Measurements from ENCODE around the gene NEK4. TPM values are rescaled to one million over a fixed set of nuclear protein-coding genes. Genes with fewer than 3 reads are reported as not detected.

NEK4 gene
- total and polyA plus RNA-seq, 2 donors (not counting 1 experiment from before 2014, with no cell fraction given): 9.0 to 33.8 TPM

- H3K4me3 ChIP-seq (ENCODE audit: control extremely low read depth in 1 of 5, extremely low read depth in 1 of 5, insufficient read depth in 1 of 5, low read depth in 2 of 5, low read length in 4 of 5): no peak within 1 kb of the TSS
- no peaks in the 10 kb centered on the region for H3K27me3 ChIP-seq (replicated peaks in 1 of 4; ENCODE audit: control extremely low read depth in 1 of 4, control insufficient read depth in 3 of 4, insufficient read depth in 4 of 4, low read length in 3 of 4)
- TF ChIP-seq CTCF (IDR thresholded peaks at IDR 0.05) (no peak), EZH2 (IDR thresholded peaks at IDR 0.05; ENCODE audit: borderline replicate concordance, insufficient read depth, low read depth, low read length, poor library complexity, severe bottlenecking) (no peak)
- POLR2A ChIA-PET: no interaction called here
- no peak for ATAC-seq (ENCODE audit: low read depth)
- H3K4me1 ChIP-seq (ENCODE audit: control insufficient read depth in 2 of 2, insufficient read depth in 2 of 2, low read length in 2 of 2): no peaks in the 10 kb centered on the region
- no peak within 1 kb of the TSS for H3K4me2 ChIP-seq (replicated peaks; ENCODE audit: low read depth, low read length, poor library complexity, severe bottlenecking)
- Mint-ChIP-seq H3K4me1 (no peaks in the 10 kb centered on the region), H3K27ac (no peak within 1 kb of the TSS), H3K27me3 (no peaks in the 10 kb centered on the region), H3K4me3 (no peak within 1 kb of the TSS), H3K9me3 (ENCODE audit: insufficient read depth) (no peaks in the 10 kb centered on the region)
- no peak within 1 kb of the TSS for H3K27ac ChIP-seq (ENCODE audit: low read length in 2 of 2)
- H4K20me1 ChIP-seq (ENCODE audit: control insufficient read depth, insufficient read depth, low read length, poor library complexity, severe bottlenecking): no peaks in the 10 kb centered on the region
- WGBS (ENCODE audit: insufficient coverage): 87% methylated on average over 10 of the region's 10 CpGs
- H2AFZ ChIP-seq (ENCODE audit: insufficient read depth, low read depth, low read length, poor library complexity, severe bottlenecking): no peak within 1 kb of the TSS
- CTCF ChIA-PET: no interaction called here
- no peaks in the 10 kb centered on the region for H3K79me2 ChIP-seq (ENCODE audit: control insufficient read depth, insufficient read depth, low read length)
- no peaks in the 10 kb centered on the region for H3K9me3 ChIP-seq (ENCODE audit: control extremely low read depth in 1 of 3, control insufficient read depth in 2 of 3, insufficient read depth in 1 of 3, low read length in 2 of 3)
- intact Hi-C loops (cut with micrococcal nuclease): no loop called here
- no peaks in the 10 kb centered on the region for H3K36me3 ChIP-seq (replicated peaks in 1 of 2; ENCODE audit: control extremely low read depth in 1 of 2, control insufficient read depth in 1 of 2, extremely low read depth in 1 of 2, insufficient read depth in 2 of 2, low read length in 1 of 2)
- H3K9ac ChIP-seq (ENCODE audit: low read length): no peak within 1 kb of the TSS
- DNase-seq: no peak
Measured at GRCh38 chr3:52794612-52795099, 23.9 kb upstream of the NEK4 start, which contains the start of gene ITIH3. ITIH3 (plus strand) TSS chr3:52794796; CDS start chr3:52794804, 8 bp downstream.

GRCh38 chr3:52793702-52794611, 23.2 kb upstream of the NEK4 start:
- intact Hi-C loops (cut with micrococcal nuclease): no loop called here
- Histone ChIP-seq H3K4me3 (ENCODE audit: control extremely low read depth in 1 of 5, extremely low read depth in 1 of 5, insufficient read depth in 1 of 5, low read depth in 2 of 5, low read length in 4 of 5) (no peak overlapping the region), H2AFZ (ENCODE audit: insufficient read depth, low read depth, low read length, poor library complexity, severe bottlenecking) (no peak overlapping the region), H3K27ac (ENCODE audit: low read length in 2 of 2) (no peak overlapping the region), H4K20me1 (ENCODE audit: control insufficient read depth, insufficient read depth, low read length, poor library complexity, severe bottlenecking) (no peaks in the 10 kb centered on the region), H3K36me3 (replicated peaks in 1 of 2; ENCODE audit: control extremely low read depth in 1 of 2, control insufficient read depth in 1 of 2, extremely low read depth in 1 of 2, insufficient read depth in 2 of 2, low read length in 1 of 2) (no peaks in the 10 kb centered on the region), H3K79me2 (ENCODE audit: control insufficient read depth, insufficient read depth, low read length) (no peaks in the 10 kb centered on the region), H3K9ac (ENCODE audit: low read length) (no peak overlapping the region), H3K27me3 (replicated peaks in 1 of 4; ENCODE audit: control extremely low read depth in 1 of 4, control insufficient read depth in 3 of 4, insufficient read depth in 4 of 4, low read length in 3 of 4) (no peaks in the 10 kb centered on the region), H3K4me1 (ENCODE audit: control insufficient read depth in 2 of 2, insufficient read depth in 2 of 2, low read length in 2 of 2) (no peaks in the 10 kb centered on the region), H3K9me3 (ENCODE audit: control extremely low read depth in 1 of 3, control insufficient read depth in 2 of 3, insufficient read depth in 1 of 3, low read length in 2 of 3) (no peaks in the 10 kb centered on the region), H3K4me2 (replicated peaks; ENCODE audit: low read depth, low read length, poor library complexity, severe bottlenecking) (no peak overlapping the region)
- Mint-ChIP-seq H3K27me3 (no peaks in the 10 kb centered on the region), H3K4me3 (no peak overlapping the region), H3K27ac (no peak overlapping the region), H3K9me3 (ENCODE audit: insufficient read depth) (no peaks in the 10 kb centered on the region), H3K4me1 (no peaks in the 10 kb centered on the region)
- no peak for ATAC-seq (ENCODE audit: low read depth)
- POLR2A ChIA-PET: no interaction called here
- 83% methylated on average over 8 of the region's 9 CpGs for WGBS (ENCODE audit: insufficient coverage)
- TF ChIP-seq EZH2 (IDR thresholded peaks at IDR 0.05; ENCODE audit: borderline replicate concordance, insufficient read depth, low read depth, low read length, poor library complexity, severe bottlenecking) (no peak), CTCF (IDR thresholded peaks at IDR 0.05) (no peak)
- CTCF ChIA-PET: no interaction called here
- DNase-seq: no peak

Measured in B cell (primary cell).